Prostate gland (tissue), 2 donors: ENCODE data around the gene ALPG. TPM values are rescaled to one million over a fixed set of nuclear protein-coding genes. Genes with fewer than 3 reads are reported as not detected.
A peak's percentile ranks its signal among the peaks of the same experiment; 100 is the strongest.
"Not testable (repeated sequence)": the region's sequence is repeated elsewhere in the genome, so short reads cannot be mapped to it uniquely, and the experiment has no call there.

Experiments
- DNase-seq: peaks from one replicate; pipeline ENCODE4 v3.0.0-alpha.2; 2019; ENCODE audit warnings: low spot score
- H3K27ac ChIP-seq, 2 donors: fragments of 200-600 bp; sonication (generic); 2 replicates each; pipeline ENCODE4 v1.5.1; 2017 to 2019
- H3K27me3 ChIP-seq: fragments of 200-600 bp; sonication (generic); replicated peaks from 2 replicates; pipeline ENCODE4 v1.5.1; 2019; ENCODE audit not compliant: insufficient read depth
- H3K36me3 ChIP-seq, 2 donors: fragments of 200-600 bp; sonication (generic); 1 replicate in 1 of 2; 2 replicates in 1 of 2; pipeline versions ENCODE4 v1.5.1 to v1.8.1; 2017 to 2019
- H3K4me1 ChIP-seq: fragments of 200-600 bp; sonication (generic); replicated peaks from 2 replicates; pipeline ENCODE4 v1.5.1; 2019
- H3K4me3 ChIP-seq, 2 donors: fragments of 200-600 bp; sonication (generic); 2 replicates each; pipeline ENCODE4 v1.5.1; 2017 to 2019
- H3K9me3 ChIP-seq: fragments of 200-600 bp; sonication (generic); 2 replicates; pipeline ENCODE4 v1.5.1; 2017
- POLR2A ChIP-seq: fragments of 450-650 bp; IDR thresholded peaks from one replicate; pipeline ENCODE4 v1.6.1; 2016; ENCODE audit warnings: antibody characterized with exemption, mild to moderate bottlenecking
- POLR2AphosphoS5 ChIP-seq: sonication (generic); formaldehyde crosslinking; IDR thresholded peaks from one replicate; pipeline ENCODE4 v1.6.1; 2017; ENCODE audit warnings: antibody characterized with exemption
- WGBS: methylation state at CpG from one replicate; pipeline ENCODE4 v1.1.5; 2018; 5-methylcytosine and 5-hydroxymethylcytosine counted together
- intact Hi-C: fragments of 100-400 bp; cut with DNase I; formaldehyde crosslinking; loops from one replicate; pipeline ENCODE4 v1.14.2; 2022
- total RNA-seq, 2 donors: library from RNA; depleted of rRNA; stranded (reverse); fragments of >200 nt; gene quantifications; one replicate each; pipeline ENCODE4 v1.1.0, GENCODE V29; 2016
- TF ChIP-seq, protein P1 (sequence below), 4 experiments: fragments of 200-600 bp in 2 of 4; fragments of 450-650 bp in 2 of 4; sonication (generic) in 2 of 4; IDR thresholded peaks; 1 replicate in 3 of 4; 2 replicates in 1 of 4; pipeline ENCODE4 v1.5.1; 2016 to 2019; ENCODE audit warnings: antibody characterized with exemption in 4 of 4, mild to moderate bottlenecking in 2 of 4, moderate library complexity in 2 of 4

ALPG gene
- total RNA-seq, 2 donors from 2014 or later, result 0.34 TPM; not detected in 1

DNA sequence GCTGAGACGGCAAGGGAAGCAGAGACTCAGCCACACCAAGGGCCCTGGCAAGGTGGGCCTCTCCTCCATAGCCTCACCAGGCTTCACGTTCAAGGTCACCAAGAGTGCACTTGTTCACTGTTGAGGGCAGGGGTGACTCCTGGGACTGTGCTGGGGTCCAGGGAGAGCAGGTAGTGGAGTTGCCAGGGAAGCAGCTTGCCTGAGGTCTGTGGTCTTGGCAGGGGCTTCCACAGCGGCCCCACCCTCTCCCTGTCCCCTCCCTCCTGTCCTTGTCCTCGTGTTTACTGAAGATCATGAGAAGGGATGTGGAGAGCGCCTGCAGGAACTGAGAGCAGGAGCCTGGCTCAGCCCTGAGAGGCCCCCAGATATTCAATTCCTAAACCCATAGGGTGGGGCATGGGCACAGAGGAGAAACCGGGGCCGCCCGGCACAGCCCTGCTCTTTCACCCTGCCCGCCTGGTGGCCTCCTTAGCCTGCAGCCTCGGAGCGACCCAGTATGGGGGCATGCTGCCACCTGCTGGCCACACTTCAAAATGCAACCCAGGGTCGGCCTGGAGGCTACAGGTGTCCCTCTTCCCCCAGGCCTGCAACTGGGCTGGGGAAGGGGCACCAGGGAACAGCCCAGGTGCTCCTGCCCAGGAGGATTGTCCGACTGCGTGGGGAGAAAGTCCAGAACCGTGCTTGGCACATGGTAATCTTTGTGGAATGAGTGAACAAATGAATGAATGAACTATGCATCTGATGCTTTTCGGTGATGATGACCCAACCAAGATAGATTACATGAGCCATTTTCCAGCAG is 33.8 kb downstream of the ALPG start:
- H3K27me3 ChIP-seq, H3K4me1 ChIP-seq, intact Hi-C loops, H3K9me3 ChIP-seq, H3K36me3 ChIP-seq, H3K27ac ChIP-seq, H3K4me3 ChIP-seq: not testable (repeated sequence)
- TF ChIP-seq, protein P1, sequence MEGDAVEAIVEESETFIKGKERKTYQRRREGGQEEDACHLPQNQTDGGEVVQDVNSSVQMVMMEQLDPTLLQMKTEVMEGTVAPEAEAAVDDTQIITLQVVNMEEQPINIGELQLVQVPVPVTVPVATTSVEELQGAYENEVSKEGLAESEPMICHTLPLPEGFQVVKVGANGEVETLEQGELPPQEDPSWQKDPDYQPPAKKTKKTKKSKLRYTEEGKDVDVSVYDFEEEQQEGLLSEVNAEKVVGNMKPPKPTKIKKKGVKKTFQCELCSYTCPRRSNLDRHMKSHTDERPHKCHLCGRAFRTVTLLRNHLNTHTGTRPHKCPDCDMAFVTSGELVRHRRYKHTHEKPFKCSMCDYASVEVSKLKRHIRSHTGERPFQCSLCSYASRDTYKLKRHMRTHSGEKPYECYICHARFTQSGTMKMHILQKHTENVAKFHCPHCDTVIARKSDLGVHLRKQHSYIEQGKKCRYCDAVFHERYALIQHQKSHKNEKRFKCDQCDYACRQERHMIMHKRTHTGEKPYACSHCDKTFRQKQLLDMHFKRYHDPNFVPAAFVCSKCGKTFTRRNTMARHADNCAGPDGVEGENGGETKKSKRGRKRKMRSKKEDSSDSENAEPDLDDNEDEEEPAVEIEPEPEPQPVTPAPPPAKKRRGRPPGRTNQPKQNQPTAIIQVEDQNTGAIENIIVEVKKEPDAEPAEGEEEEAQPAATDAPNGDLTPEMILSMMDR (IDR thresholded peaks at IDR 0.05), result peak; percentile 80 to 98 (median 90)
- DNase-seq, result peak; percentile 76
- WGBS, result 15% methylated on average over 13 of the region's 16 CpGs

DNA sequence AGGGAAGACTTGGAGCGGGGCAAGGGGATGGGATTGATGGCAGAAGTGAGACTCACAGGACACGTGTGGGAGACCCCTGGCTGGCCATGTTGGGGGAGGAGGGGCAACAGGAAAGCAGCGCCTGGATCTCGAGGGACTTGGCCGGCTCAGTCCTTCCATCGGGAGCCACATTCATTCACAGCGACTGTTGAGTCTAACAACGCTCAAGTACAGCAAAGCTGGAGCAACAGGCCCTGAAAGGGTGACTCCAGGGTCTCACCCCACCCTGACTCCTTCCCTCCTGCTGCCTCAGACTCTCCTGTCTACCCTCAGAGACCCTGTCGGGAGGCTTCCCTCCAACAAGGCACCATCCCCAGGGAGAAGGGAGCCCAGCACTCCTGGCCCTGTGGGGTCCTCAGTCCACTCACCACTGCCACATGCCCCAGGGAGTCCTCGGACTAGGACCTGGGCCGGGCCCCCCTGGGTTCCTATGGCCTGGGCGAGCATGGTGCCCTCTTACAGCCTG is 34.6 kb downstream of the ALPG start:
- H3K9me3 ChIP-seq, result no peaks in the 10 kb centered on the region
- no peak for DNase-seq

DNA sequence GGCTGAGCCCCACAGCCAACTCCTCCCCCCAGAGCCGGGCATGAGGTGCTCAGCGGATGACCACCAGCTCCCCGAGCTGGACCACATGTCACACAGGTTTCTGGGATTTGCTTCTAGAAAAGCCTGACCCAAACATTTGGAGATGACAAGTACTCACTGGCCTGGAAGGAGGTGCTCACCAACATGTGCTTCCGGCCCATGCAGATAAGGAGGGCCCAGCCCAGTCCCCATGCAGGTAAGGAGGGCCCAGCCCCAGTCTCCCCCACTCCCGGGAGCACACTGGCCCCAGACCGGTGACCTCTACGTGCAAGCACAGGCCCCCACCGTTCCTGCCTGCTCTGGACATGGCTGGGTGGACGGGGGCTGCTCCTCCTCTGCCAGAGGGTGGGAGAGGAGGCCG is 35.3 kb downstream of the ALPG start:
- H3K4me3 ChIP-seq, H3K27me3 ChIP-seq, DNase-seq, H3K9me3 ChIP-seq, H3K4me1 ChIP-seq, H3K36me3 ChIP-seq, intact Hi-C loops, H3K27ac ChIP-seq: not testable (repeated sequence)
- WGBS, result 78% methylated on average over 10 of the region's 10 CpGs

More for the DNA sequence above, 34.6 kb downstream of the ALPG start:
- Histone ChIP-seq H3K36me3 (no peaks in the 10 kb centered on the region), H3K27me3 (no peaks in the 10 kb centered on the region), H3K27ac (no peak overlapping the region), H3K4me3 (no peak overlapping the region), H3K4me1 (no peaks in the 10 kb centered on the region)
- WGBS, result 81% methylated on average over 12 of the region's 12 CpGs
- intact Hi-C loops, result no loop called here
- TF ChIP-seq, protein P1 (IDR thresholded peaks at IDR 0.05), result no peak
- TF ChIP-seq POLR2AphosphoS5, result no peak
- TF ChIP-seq POLR2A, result no peak

DNA sequence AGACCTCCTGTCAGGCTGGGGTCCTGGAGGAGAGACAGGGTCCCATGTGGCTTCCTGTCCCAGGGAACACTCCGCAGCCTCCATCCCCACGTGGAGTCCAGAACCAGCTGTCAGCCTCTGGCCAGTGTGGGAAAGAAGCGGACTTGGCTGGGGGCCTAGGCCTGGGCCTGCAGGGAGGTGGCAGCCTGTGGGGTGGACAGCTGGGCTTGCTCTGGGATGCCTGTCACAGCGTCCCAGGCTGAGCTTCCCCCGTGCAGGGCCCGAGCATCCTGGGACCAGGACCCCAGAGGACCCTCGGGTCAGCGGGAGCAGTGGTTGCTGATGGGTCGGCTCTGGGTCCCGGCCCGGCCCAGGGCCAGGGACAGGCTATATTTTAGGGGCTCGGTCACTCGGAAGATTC is 35.8 kb downstream of the ALPG start:
- H3K36me3 ChIP-seq, intact Hi-C loops, H3K9me3 ChIP-seq, H3K4me1 ChIP-seq, H3K27ac ChIP-seq, DNase-seq, H3K4me3 ChIP-seq, H3K27me3 ChIP-seq: not testable (repeated sequence)
- WGBS, result 27% methylated on average over 3 of the region's 13 CpGs

DNA sequence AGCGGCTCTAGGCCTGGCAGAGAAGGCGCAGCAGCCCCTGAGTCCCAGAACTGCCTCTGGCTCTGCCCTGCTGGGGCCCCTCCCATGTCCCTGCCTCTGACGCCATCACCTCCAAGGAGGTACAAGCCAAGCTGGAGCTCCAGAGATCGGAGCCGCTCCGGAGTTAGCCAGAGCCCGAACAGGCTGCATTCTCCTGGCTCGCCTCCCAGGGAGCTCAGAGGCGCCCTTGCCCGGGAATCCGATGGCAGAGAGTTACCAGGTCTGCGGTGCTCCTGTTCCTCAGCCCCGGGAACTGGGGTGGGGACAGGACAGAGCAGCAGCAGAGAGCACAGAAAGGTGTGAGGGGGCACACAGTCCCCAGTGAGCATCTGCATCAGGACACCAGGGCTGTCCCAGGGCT is 36.4 kb downstream of the ALPG start:
- H3K27me3 ChIP-seq, DNase-seq, H3K4me1 ChIP-seq, intact Hi-C loops, H3K27ac ChIP-seq, H3K4me3 ChIP-seq, H3K9me3 ChIP-seq, H3K36me3 ChIP-seq: not testable (repeated sequence)
- 69% methylated on average over 5 of the region's 13 CpGs for WGBS

DNA sequence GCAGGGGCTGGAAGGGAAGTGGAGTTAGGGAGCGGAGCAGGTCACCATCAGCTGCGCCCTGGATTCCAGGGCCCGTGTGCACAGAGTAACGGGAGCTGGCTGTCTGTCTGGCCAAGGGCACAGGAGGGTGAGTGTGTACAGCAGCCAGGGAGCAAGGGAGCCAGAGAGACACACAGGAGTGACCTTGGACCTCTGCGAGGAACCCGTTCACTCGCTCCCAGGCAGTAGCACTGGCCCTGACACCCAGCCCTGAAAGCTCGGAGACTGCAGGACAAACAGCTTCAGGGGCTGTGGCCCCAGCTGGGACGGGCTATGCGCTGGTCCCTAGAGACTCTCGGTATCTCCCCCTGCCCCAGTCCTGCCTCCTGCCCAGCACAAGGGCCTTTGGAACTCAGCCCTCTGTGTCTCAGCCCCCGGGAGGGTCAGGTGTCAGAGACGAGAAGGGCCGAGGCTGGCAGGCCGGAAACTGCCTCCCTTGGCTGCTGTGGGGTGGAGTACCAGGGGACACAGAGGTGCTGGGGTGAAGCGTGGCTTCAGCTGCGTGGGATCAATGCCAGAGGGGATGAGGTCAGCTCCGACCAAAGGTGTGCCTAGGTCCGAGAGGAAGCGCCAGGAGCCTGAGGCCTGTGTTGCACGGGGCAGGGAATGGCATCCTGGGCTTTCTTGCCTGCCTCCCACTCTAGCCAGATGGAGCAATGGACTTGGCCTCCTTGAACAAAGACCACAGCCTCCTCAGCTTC is 37.2 kb downstream of the ALPG start:
- H3K4me1 ChIP-seq, H3K4me3 ChIP-seq, H3K27me3 ChIP-seq, H3K36me3 ChIP-seq, intact Hi-C loops, H3K27ac ChIP-seq, DNase-seq, H3K9me3 ChIP-seq: not testable (repeated sequence)
- WGBS, result 89% methylated on average over 12 of the region's 21 CpGs
